ENCODE results near the gene AOC2. TPM values are rescaled to one million over a fixed set of nuclear protein-coding genes. Genes with fewer than 3 reads are reported as not detected.

Gene AOC2
- total RNA-seq, 1 experiment from 2014 or later, result 3.7 TPM

DNA sequence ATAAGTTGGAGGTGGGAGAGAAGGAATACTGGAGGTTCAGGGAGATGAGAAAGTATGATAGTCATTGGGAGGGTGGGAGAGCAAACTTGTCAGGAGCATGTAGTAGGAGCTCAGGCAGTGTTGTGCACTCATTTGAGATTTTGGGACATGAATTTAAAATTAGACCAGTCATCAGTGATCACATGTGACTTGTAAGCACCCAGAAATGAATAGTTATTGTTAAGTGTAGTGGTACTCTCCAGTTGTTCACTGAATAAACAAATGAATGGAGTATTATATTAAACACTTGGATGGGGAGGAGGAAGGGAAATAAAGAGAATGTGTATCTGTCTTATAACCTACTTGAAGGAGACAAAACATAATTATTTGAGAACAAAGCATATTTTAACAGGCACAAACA is 13.4 kb upstream of the AOC2 start:
- POLR2A ChIA-PET (ENCODE audit: unreplicated experiment), result no interaction called here

DNA sequence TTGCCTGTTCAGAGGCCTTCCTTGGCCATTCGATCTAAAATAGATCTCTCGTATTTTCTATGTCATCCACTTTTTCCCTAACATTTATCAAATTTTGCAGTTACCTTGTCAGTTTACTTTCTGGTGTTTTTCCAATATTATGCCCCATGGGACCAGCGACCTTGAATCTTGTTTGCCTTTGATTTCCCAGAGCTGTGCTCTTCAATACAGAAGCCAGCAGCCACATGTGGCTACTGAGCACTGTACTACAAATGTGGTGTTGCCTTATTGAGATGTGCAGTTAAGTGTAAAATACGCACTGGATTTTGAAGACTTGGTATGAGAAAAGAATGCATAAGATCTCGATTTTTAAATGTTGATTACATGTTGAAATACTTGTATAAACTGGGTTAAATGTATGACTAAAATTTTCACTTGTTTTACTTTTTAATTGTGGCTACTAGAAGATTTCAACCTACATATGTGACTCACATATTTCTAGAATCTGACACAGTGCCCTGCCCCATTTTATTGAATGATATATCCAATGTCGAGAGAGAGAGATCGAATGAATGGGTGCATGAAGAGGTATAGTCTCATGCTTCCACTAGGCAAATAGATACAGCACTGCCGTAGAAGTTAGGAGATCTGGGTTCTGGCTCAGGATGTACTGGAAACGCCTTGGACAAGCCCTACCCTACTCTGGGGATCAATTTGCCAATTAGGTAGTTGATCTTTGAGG is 12.0 kb upstream of the AOC2 start:
- H3K4me1 ChIP-seq (replicated peaks; ENCODE audit: insufficient read depth), result peaks cover 16% of the 10 kb centered on the region
- H3K36me3 ChIP-seq (ENCODE audit: low read depth), result peaks cover 13% of the 10 kb centered on the region; the same call in 1 of the 2 replicates
- CTCF ChIA-PET, result interaction anchor here (0.6 kb wide), 1 partner anchor 93 kb away, joined by 3 read pairs; no protein-coding TSS in a partner anchor
- H3K4me3 ChIP-seq, result peak overlapping the region; percentile 93
- intact Hi-C loops (cut with micrococcal nuclease; ENCODE audit: unreplicated experiment), result loop anchor here (5.0 kb wide), 1 partner anchor 650 kb away; the partner anchor contains the start of gene DHX8
- peak overlapping the region; percentile 96 for H2AFZ ChIP-seq
- peak overlapping the region; percentile 77 for H3K27ac ChIP-seq
- DNase-seq, result no peak
- H3K9me2 ChIP-seq (ENCODE audit: insufficient read depth), result no peaks in the 10 kb centered on the region
- H3K79me2 ChIP-seq (ENCODE audit: low read depth), result peaks cover 40% of the 10 kb centered on the region
- H3F3A ChIP-seq (ENCODE audit: insufficient read depth, low read depth), result peaks cover 11% of the 10 kb centered on the region; the same call in 1 of the 2 replicates
- H3K27me3 ChIP-seq (ENCODE audit: insufficient read depth, low read depth), result 0 out of 2 replicates have a peak, but pooled peaks cover 4% of the 10 kb centered on the region
- H3K9me3 ChIP-seq (ENCODE audit: insufficient read depth, low read depth), result no peaks in the 10 kb centered on the region
- TF ChIP-seq EZH2 (IDR thresholded peaks at IDR 0.05; ENCODE audit: low read depth), result no peak
- TF ChIP-seq, protein P1, sequence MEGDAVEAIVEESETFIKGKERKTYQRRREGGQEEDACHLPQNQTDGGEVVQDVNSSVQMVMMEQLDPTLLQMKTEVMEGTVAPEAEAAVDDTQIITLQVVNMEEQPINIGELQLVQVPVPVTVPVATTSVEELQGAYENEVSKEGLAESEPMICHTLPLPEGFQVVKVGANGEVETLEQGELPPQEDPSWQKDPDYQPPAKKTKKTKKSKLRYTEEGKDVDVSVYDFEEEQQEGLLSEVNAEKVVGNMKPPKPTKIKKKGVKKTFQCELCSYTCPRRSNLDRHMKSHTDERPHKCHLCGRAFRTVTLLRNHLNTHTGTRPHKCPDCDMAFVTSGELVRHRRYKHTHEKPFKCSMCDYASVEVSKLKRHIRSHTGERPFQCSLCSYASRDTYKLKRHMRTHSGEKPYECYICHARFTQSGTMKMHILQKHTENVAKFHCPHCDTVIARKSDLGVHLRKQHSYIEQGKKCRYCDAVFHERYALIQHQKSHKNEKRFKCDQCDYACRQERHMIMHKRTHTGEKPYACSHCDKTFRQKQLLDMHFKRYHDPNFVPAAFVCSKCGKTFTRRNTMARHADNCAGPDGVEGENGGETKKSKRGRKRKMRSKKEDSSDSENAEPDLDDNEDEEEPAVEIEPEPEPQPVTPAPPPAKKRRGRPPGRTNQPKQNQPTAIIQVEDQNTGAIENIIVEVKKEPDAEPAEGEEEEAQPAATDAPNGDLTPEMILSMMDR (conservative IDR thresholded peaks at IDR 0.05), result no peak
- POLR2A ChIA-PET (ENCODE audit: unreplicated experiment), result interaction anchor here (0.5 to 0.7 kb wide), 3 partner anchors 180 to 657 kb away, joined by 3 to 6 read pairs (median 3); no protein-coding TSS in a partner anchor
- H3K4me2 ChIP-seq, result peak overlapping the region; percentile 90
- BruUV-seq (replicated peaks), result no TSS peak
- no peaks in the 10 kb centered on the region for H4K20me1 ChIP-seq (ENCODE audit: insufficient read depth)

More for the DNA sequence above, 13.4 kb upstream of the AOC2 start:
- no peak overlapping the region for H3K27ac ChIP-seq
- H3K79me2 ChIP-seq (ENCODE audit: low read depth), result peaks cover 33% of the 10 kb centered on the region
- no peak for DNase-seq
- H3K9me3 ChIP-seq (ENCODE audit: insufficient read depth, low read depth), result no peaks in the 10 kb centered on the region
- TF ChIP-seq, protein P1 (conservative IDR thresholded peaks at IDR 0.05), result no peak
- no peak for TF ChIP-seq EZH2 (IDR thresholded peaks at IDR 0.05; ENCODE audit: low read depth)
- peaks cover 16% of the 10 kb centered on the region for H3K4me1 ChIP-seq (replicated peaks; ENCODE audit: insufficient read depth)
- 0 out of 2 replicates have a peak, but pooled peaks cover 4% of the 10 kb centered on the region for H3K27me3 ChIP-seq (ENCODE audit: insufficient read depth, low read depth)
- no peaks in the 10 kb centered on the region for H4K20me1 ChIP-seq (ENCODE audit: insufficient read depth)
- peaks cover 7% of the 10 kb centered on the region; the same call in 1 of the 2 replicates for H3F3A ChIP-seq (ENCODE audit: insufficient read depth, low read depth)
- H3K4me2 ChIP-seq, result no peak overlapping the region
- CTCF ChIA-PET, result no interaction called here
- H3K4me3 ChIP-seq, result no peak overlapping the region
- BruUV-seq (replicated peaks), result no TSS peak
- H3K9me2 ChIP-seq (ENCODE audit: insufficient read depth), result no peaks in the 10 kb centered on the region
- no peak overlapping the region for H2AFZ ChIP-seq
- intact Hi-C loops (cut with micrococcal nuclease; ENCODE audit: unreplicated experiment), result loop anchor here (5.0 kb wide), 1 partner anchor 651 kb away; the partner anchor contains the start of gene DHX8
- 0 out of 2 replicates have a peak, but pooled peaks cover 3% of the 10 kb centered on the region for H3K36me3 ChIP-seq (ENCODE audit: low read depth)

DNA sequence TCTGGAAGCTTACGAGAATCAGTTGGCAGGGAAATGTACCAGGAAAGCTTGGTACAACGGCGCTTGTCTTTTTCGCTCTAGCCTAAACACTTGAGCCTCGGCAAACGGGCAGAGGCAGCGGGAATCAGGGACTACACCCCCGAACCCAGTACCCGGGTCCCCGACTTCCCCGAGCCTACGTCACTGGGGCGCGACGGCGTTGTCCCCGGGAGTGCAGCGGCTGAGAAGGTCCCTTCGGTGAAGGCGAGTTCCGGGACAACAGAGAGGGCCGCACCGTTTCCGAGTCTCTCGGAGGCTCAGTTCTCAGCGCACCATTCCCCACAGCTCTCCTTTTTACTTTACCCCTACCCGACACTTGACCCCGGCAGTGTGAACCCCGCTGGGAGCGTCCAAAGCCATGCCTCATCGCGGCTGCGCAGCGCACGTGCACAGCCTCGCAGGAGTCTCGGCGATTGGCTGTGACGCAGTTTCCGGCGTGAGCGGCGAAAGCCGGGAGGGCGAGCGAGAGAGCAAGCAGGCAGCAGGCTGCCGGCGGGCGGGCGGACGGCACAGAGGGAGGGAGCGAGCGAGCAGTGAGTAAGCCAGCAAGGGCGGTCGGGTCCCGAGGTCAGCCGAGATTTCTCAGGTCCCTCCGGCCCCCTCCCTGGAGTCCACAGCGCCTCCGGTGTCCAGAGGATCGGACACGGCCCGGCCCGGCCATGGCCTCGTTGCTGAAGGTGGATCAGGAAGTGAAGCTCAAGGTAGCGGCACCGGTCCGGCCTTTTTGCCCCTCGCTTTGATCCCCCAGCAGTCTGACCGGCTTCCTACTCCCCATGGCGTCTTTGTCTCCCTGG is 11.2 kb upstream of the AOC2 start, which contains the start of gene PSME3:
Gene PSME3 (plus strand): TSS at position 464 of the 833 bp plus-strand sequence. CDS start 235 bp downstream, at position 699.
- Histone ChIP-seq H4K20me1 (ENCODE audit: insufficient read depth) (no peaks in the 10 kb centered on the region; the same call in 1 of the 2 replicates), H3K79me2 (ENCODE audit: low read depth) (peaks cover 44% of the 10 kb centered on the region), H3K4me3 (peak within 1 kb of the TSS; percentile 93), H2AFZ (peak within 1 kb of the TSS; percentile 96), H3K9me2 (ENCODE audit: insufficient read depth) (no peaks in the 10 kb centered on the region), H3K4me2 (peak within 1 kb of the TSS; percentile 90), H3K27me3 (ENCODE audit: insufficient read depth, low read depth) (no peaks in the 10 kb centered on the region), H3K27ac (peak within 1 kb of the TSS; percentile 77), H3F3A (ENCODE audit: insufficient read depth, low read depth) (peaks cover 18% of the 10 kb centered on the region; the same call in 1 of the 2 replicates), H3K4me1 (replicated peaks; ENCODE audit: insufficient read depth) (peaks cover 16% of the 10 kb centered on the region), H3K36me3 (ENCODE audit: low read depth) (peaks cover 14% of the 10 kb centered on the region; the same call in 1 of the 2 replicates), H3K9me3 (ENCODE audit: insufficient read depth, low read depth) (no peaks in the 10 kb centered on the region)
- peak; percentile 80 for DNase-seq
- ChIA-PET CTCF (no interaction called here), POLR2A (ENCODE audit: unreplicated experiment) (interaction anchor here (0.5 to 0.7 kb wide), 2 partner anchors 181 to 214 kb away, joined by 3 to 6 read pairs; no protein-coding TSS in a partner anchor)
- TSS peak; percentile 92 for BruUV-seq (replicated peaks)
- TF ChIP-seq EZH2 (IDR thresholded peaks at IDR 0.05; ENCODE audit: low read depth), result no peak
- TF ChIP-seq, protein P1 (conservative IDR thresholded peaks at IDR 0.05), result no peak
- intact Hi-C loops (cut with micrococcal nuclease; ENCODE audit: unreplicated experiment), result loop anchor here (5.0 kb wide), 1 partner anchor 649 kb away; the partner anchor contains the start of gene DHX8
